RKO (cell line): Measurements from ENCODE around the gene GMCL2.

ENCODE experiments used
- DNase-seq: peaks from one replicate; pipeline ENCODE4 v3.0.0-alpha.2; 2016; ENCODE audit warnings: low spot score

The GMCL2 gene

GRCh38 chr5:178221853-178222252, 34.7 kb upstream of the GMCL2 start:
- DNase-seq = no peak

DNA sequence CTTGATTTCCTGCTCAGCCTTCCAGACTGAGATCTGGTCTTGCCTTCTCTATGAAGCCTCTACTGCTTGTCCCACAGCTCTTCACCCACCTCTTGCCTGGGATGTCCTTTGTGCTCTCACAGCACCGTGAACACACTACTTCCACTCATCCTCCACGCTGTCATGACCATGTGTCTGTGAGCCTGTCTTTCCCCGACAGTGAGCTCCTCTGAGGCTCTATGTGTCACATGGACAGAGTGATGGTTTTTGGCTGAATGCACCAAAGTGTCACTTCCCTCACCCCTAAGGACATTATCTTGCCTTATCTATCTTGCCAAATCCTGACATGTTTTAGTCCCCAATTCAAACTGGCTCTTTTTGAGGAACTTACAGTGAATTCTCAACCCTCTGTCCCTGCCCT, 34.1 kb upstream of the GMCL2 start:
- DNase-seq = no peak

- DNase-seq = no peak
Observed at GRCh38 chr5:178218827-178219226, 31.7 kb upstream of the GMCL2 start.

- DNase-seq = no peak
Observed at GRCh38 chr5:178218237-178218776, 31.1 kb upstream of the GMCL2 start.

DNA sequence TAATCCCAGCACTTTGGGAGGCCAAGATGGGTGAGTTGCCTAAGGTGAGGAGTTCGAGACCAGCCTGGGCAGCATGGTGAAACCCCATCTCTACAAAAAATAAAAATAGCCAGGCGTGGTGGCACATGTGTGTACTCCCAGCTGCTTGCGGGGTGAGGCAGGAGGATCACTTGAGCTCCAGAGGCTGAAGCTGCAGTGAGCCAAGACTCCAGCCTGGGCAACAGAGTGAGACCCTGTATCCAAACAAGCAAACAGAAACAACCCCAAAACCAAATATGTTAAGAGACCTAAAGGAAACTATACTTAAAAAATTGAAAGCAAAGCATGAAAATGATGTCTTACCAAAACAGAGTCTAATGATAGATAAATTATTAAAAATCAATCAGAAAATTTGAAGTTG, 29.6 kb upstream of the GMCL2 start:
- no peak for DNase-seq

- DNase-seq = no peak
Observed at GRCh38 chr5:178216088-178216534, 28.9 kb upstream of the GMCL2 start.

- DNase-seq = no peak
Observed at GRCh38 chr5:178215280-178216002, 28.3 kb upstream of the GMCL2 start.

GRCh38 chr5:178214160-178214803, 27.1 kb upstream of the GMCL2 start:
- DNase-seq = no peak

- DNase-seq = no peak
Observed at GRCh38 chr5:178213748-178214151, 26.6 kb upstream of the GMCL2 start.

- no peak for DNase-seq
Observed at GRCh38 chr5:178213003-178213461, 25.9 kb upstream of the GMCL2 start.

DNA sequence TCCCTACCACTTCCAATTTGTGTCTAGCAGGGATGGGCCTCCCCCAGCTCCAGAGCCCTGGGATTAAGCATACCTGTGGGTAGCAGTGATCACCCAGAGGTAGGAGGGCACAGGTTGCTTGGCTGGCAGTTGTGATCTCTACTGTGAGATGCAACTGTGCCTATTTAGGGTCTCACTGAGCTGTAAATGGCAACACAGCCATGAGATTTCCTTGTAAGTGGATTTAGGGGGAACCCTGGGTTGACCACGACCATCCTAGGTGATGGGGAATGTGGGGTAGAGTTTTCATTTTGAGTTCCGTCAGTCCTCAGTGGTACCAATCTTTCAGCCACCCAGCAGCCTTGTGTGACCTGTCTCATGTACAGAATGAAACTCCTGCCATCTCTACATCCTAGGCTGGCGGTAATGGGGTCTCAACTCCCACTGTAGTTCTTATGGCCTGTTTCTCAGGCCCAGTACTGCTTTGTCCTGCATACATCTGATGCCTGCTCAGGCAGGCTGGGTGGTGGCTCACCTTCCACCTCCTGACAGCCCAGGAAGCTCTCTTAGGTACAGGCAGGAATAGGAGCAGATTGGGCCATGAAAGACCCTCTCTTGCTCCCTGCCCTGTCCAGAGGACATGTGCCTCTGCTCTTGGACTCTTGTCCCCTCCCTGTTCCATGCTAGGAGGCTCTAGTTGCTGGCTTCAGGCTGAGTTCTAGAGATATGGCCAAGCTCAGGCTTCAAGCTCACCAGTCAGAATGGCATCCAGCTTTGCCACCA, 25.3 kb upstream of the GMCL2 start:
- DNase-seq = no peak

DNA sequence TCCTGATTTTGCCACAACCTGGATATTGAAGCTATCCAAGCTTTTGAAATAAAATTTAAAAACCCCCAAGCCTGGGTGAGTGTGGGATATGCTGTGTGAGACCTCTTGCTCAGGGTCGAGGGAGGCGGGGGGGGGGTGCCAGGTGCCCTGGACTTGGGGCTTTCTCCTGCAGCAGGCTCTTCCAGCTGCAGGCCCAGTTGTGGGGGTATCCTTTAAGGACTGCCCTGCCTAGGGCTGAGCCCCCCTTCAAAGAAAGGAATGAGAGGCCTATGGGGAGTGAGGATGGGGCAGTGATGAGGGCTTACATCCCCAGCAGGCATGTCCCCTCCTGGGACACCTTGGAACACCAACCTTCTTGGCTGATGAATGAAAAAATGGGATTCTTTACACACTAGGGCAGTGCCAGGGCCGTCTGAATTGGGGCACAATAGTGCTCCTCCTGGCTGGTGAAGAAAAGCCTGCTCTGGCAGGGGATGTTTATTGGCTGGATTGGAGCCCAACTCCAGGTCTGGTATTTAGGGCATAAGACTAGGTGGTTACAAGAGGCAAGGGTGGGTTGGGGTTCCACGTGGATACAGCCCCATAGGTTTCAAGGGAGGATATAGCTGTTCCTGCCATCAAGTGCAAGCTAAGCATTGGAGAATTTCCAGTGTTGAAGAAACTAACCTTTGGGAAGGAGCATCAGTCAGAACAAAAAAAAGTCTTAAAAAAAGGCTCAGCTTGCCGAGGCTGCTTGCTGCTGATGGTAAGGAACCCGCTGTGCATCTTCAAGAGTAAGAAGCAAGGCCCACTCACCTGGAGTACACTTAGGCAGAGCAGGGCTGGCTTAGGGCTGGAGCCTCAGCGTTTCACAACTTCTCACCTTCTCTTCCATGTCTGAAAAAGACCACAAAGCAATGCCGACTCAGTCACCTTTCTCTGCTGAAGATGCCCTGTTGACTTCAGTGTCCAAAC, 24.2 kb upstream of the GMCL2 start:
- DNase-seq = no peak

DNA sequence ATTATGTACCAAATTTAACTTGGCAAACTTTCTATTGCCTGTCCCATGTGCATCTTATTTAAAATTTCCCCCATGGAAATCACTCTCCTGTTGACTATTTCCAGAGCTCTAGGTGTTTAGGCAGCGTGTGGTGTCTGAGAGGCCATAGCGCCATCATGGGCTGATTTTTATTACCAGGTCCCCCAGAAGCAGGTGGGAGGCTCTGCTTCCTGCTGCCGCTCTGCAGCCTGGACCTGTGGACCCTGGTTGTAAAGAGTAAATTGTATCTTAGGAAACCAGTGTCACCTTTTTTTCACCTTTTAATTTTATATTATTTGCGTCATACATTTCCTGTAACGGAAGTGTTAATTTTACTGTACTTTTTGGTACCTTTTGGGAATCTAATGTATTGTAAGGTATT, 23.5 kb upstream of the GMCL2 start:
- DNase-seq = no peak

DNA sequence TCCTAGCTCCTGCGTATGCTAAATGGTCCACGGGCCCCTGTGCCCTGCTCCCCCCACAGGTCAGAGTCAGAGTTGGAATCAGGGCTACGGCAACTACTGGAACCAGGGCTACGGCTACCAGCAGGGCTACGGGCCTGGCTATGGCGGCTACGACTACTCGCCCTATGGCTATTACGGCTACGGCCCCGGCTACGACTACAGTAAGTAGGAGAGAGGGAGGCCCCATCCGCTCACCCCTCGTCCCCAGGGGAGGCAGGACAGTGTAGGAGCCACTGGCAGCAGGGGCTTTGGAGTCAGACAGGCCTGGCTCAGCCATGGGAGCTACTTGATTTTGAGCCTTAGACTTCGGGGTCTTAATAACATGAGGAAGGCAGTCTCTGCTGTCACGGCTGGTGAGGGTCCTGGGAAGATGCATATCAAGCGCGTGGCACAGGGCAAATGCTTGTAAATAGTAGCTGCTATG, 22.9 kb upstream of the GMCL2 start:
- DNase-seq = no peak

- no peak for DNase-seq
Observed at GRCh38 chr5:178209334-178210072, 22.3 kb upstream of the GMCL2 start.

GRCh38 chr5:178208540-178209227, 21.5 kb upstream of the GMCL2 start:
- DNase-seq = peak; percentile 58

GRCh38 chr5:178207917-178208280, 20.7 kb upstream of the GMCL2 start:
- DNase-seq = no peak

- DNase-seq = no peak
Observed at GRCh38 chr5:178207183-178207916, 20.2 kb upstream of the GMCL2 start.
